Vagina (tissue), 2 donors: ENCODE results near the gene DNAJA2. TPM values are rescaled to one million over a fixed set of nuclear protein-coding genes. Genes with fewer than 3 reads are reported as not detected.
A peak's percentile ranks its signal among the peaks of the same experiment; 100 is the strongest.

Experiments used
- DNase-seq, 2 donors: peaks; one replicate each; pipeline ENCODE4 v3.0.0-alpha.2; 2017; ENCODE audit errors: extremely low spot score in 2 of 2
- H3K27ac ChIP-seq: fragments of 200-600 bp; sonication (generic); one replicate; pipeline ENCODE4 v1.5.1; 2019
- H3K27me3 ChIP-seq: fragments of 200-600 bp; sonication (generic); one replicate; pipeline ENCODE4 v1.5.1; 2019
- H3K36me3 ChIP-seq, 2 donors: fragments of 200-600 bp; sonication (generic); one replicate each; pipeline ENCODE4 v1.5.1; 2017 to 2019
- H3K4me1 ChIP-seq: fragments of 200-600 bp; sonication (generic); one replicate; pipeline ENCODE4 v1.5.1; 2019
- H3K4me3 ChIP-seq, 2 donors: fragments of 200-600 bp; sonication (generic); 1 replicate in 1 of 2; 2 replicates in 1 of 2; pipeline ENCODE4 v1.5.1; 2016 to 2019
- H3K9me3 ChIP-seq: fragments of 200-600 bp; sonication (generic); one replicate; pipeline ENCODE4 v1.5.1; 2019
- CTCF ChIP-seq, 3 experiments: fragments of 450-650 bp in 2 of 3; fragments of 200-600 bp in 1 of 3; sonication (generic) in 1 of 3; IDR thresholded peaks; one replicate each; pipeline ENCODE4 v1.5.1; 2017 to 2019; ENCODE audit warnings: antibody characterized with exemption in 3 of 3, mild to moderate bottlenecking in 2 of 3, moderate library complexity in 2 of 3
- POLR2A ChIP-seq, 2 donors: fragments of 450-650 bp; IDR thresholded peaks; one replicate each; pipeline ENCODE4 v1.6.1; 2017; ENCODE audit warnings: antibody characterized with exemption in 2 of 2, mild to moderate bottlenecking in 2 of 2, moderate library complexity in 2 of 2
- POLR2AphosphoS5 ChIP-seq, 2 donors: sonication (generic); formaldehyde crosslinking; IDR thresholded peaks; one replicate each; pipeline ENCODE4 v1.9.0; 2017; ENCODE audit warnings: antibody characterized with exemption in 2 of 2, mild to moderate bottlenecking in 2 of 2, low read depth in 1 of 2; ENCODE audit not compliant: insufficient read depth in 1 of 2
- intact Hi-C: fragments of 100-400 bp; cut with DNase I; formaldehyde crosslinking; loops from one replicate; pipeline ENCODE4 v1.15.1; 2023
- total RNA-seq: library from RNA; depleted of rRNA; stranded (reverse); fragments of >200 nt; gene quantifications from one replicate; pipeline ENCODE4 v1.2.3, GENCODE V29; 2016

Gene DNAJA2
- total RNA-seq, 1 donor from 2014 or later: 38.3 TPM

GRCh38 chr16:46972429-46973206 is 856 bp downstream of the DNAJA2 start:
- peaks cover 52% of the 10 kb centered on the region for H3K4me1 ChIP-seq
- no peaks in the 10 kb centered on the region for H3K9me3 ChIP-seq
- H3K27ac ChIP-seq: peak overlapping the region; percentile 95
- peaks cover 0 to 25% of the 10 kb centered on the region in 2 donors for H3K36me3 ChIP-seq
- TF ChIP-seq POLR2A (IDR thresholded peaks at IDR 0.05) (no peak), POLR2AphosphoS5 (IDR thresholded peaks at IDR 0.05; ENCODE audit: insufficient read depth in 1 of 2, low read depth in 1 of 2) (no peak), CTCF (IDR thresholded peaks at IDR 0.05) (no peak)
- H3K4me3 ChIP-seq: peak overlapping the region; percentile 86 to 95
- intact Hi-C loops: no loop called here
- no peak for DNase-seq
- H3K27me3 ChIP-seq: no peaks in the 10 kb centered on the region

- Histone ChIP-seq H3K4me1 (peaks cover 52% of the 10 kb centered on the region), H3K36me3 (peaks cover 0 to 39% of the 10 kb centered on the region in 2 donors)
- no peak for TF ChIP-seq POLR2AphosphoS5 (IDR thresholded peaks at IDR 0.05; ENCODE audit: insufficient read depth in 1 of 2, low read depth in 1 of 2)
- no peak for TF ChIP-seq CTCF (IDR thresholded peaks at IDR 0.05)
- no peak for TF ChIP-seq POLR2A (IDR thresholded peaks at IDR 0.05)
Observed at GRCh38 chr16:46971271-46971670, 2.2 kb downstream of the DNAJA2 start.

GRCh38 chr16:46970089-46970488 is 3.4 kb downstream of the DNAJA2 start:
- Histone ChIP-seq H3K4me1 (peaks cover 52% of the 10 kb centered on the region), H3K9me3 (no peaks in the 10 kb centered on the region), H3K36me3 (peaks cover 0 to 51% of the 10 kb centered on the region in 2 donors), H3K27ac (no peak overlapping the region), H3K27me3 (no peaks in the 10 kb centered on the region), H3K4me3 (no peak overlapping the region)
- DNase-seq: no peak
- intact Hi-C loops: no loop called here
- TF ChIP-seq POLR2AphosphoS5 (IDR thresholded peaks at IDR 0.05; ENCODE audit: insufficient read depth in 1 of 2, low read depth in 1 of 2): no peak
- TF ChIP-seq CTCF (IDR thresholded peaks at IDR 0.05): no peak
- no peak for TF ChIP-seq POLR2A (IDR thresholded peaks at IDR 0.05)

More at GRCh38 chr16:46971271-46971670, 2.2 kb downstream of the DNAJA2 start:
- no peak for DNase-seq
- Histone ChIP-seq H3K27ac (no peak overlapping the region), H3K9me3 (no peaks in the 10 kb centered on the region), H3K27me3 (no peaks in the 10 kb centered on the region), H3K4me3 (no peak overlapping the region)
- intact Hi-C loops: no loop called here

GRCh38 chr16:46968063-46968435 is 5.4 kb downstream of the DNAJA2 start:
- Histone ChIP-seq H3K4me1 (peaks cover 42% of the 10 kb centered on the region), H3K36me3 (peaks cover 0 to 69% of the 10 kb centered on the region in 2 donors), H3K27me3 (no peaks in the 10 kb centered on the region), H3K27ac (no peak overlapping the region), H3K9me3 (no peaks in the 10 kb centered on the region), H3K4me3 (no peak overlapping the region)
- no peak for TF ChIP-seq CTCF (IDR thresholded peaks at IDR 0.05)
- TF ChIP-seq POLR2A (IDR thresholded peaks at IDR 0.05): no peak
- no peak for TF ChIP-seq POLR2AphosphoS5 (IDR thresholded peaks at IDR 0.05; ENCODE audit: insufficient read depth in 1 of 2, low read depth in 1 of 2)
- DNase-seq: no peak
- intact Hi-C loops: no loop called here

- DNase-seq: no peak
- peaks cover 14% of the 10 kb centered on the region for H3K4me1 ChIP-seq
- TF ChIP-seq CTCF (IDR thresholded peaks at IDR 0.05) (no peak), POLR2AphosphoS5 (IDR thresholded peaks at IDR 0.05; ENCODE audit: insufficient read depth in 1 of 2, low read depth in 1 of 2) (no peak)
- H3K4me3 ChIP-seq: no peak overlapping the region
- intact Hi-C loops: no loop called here
- H3K27ac ChIP-seq: no peak overlapping the region
- H3K36me3 ChIP-seq: peaks cover 0 to 88% of the 10 kb centered on the region in 2 donors
- no peaks in the 10 kb centered on the region for H3K9me3 ChIP-seq
- H3K27me3 ChIP-seq: no peaks in the 10 kb centered on the region
Observed at GRCh38 chr16:46962629-46963028, 10.8 kb downstream of the DNAJA2 start.
